Colonic mucosa (tissue), 4 donors: ENCODE measurements around the gene CACNG3. TPM values are rescaled to one million over a fixed set of nuclear protein-coding genes. Genes with fewer than 3 reads are reported as not detected.

ENCODE experiments used
- DNase-seq: peaks from one replicate; pipeline ENCODE4 v3.0.0-alpha.2; 2020
- H3K27ac ChIP-seq: fragments of 200-600 bp; one replicate; pipeline ENCODE4 v1.8.0; 2021
- H3K27me3 ChIP-seq: fragments of 200-600 bp; one replicate; pipeline ENCODE4 v1.8.0; 2021
- H3K36me3 ChIP-seq: fragments of 200-600 bp; one replicate; pipeline ENCODE4 v1.8.0; 2021
- H3K4me1 ChIP-seq: fragments of 200-600 bp; one replicate; pipeline ENCODE4 v1.8.0; 2021; ENCODE audit warnings: mild to moderate bottlenecking
- H3K4me3 ChIP-seq: fragments of 200-600 bp; one replicate; pipeline ENCODE4 v1.8.0; 2021
- H3K9ac ChIP-seq, 2 donors: one replicate each; pipeline ENCODE4 v1.7.0; 2013; ENCODE audit warnings: control low read depth in 2 of 2, low read depth in 2 of 2, low read length in 2 of 2
- H3K9me3 ChIP-seq: fragments of 200-600 bp; one replicate; pipeline ENCODE4 v1.8.0; 2021
- CTCF ChIP-seq: fragments of 200-600 bp; IDR thresholded peaks from one replicate; pipeline ENCODE4 v1.8.0; 2022; ENCODE audit warnings: antibody characterized with exemption, mild to moderate bottlenecking
- intact Hi-C: fragments of 100-400 bp; cut with DNase I; formaldehyde crosslinking; loops from one replicate; pipeline ENCODE4 v1.14.1; 2022
- total RNA-seq, 2 donors: library from RNA; stranded (reverse); fragmentation: NEBNext Ultra II Directional in 1 of 2; extraction: Animal tissue kit (Norgen Biotek cat#: 25700) in 1 of 2; gene quantifications; one replicate each; pipeline ENCODE4 v1.2.1, GENCODE V29; 2021
- donor health status: healthy.
- donor health status: DM: no; HTN: no; CAD: no.
- donor health status: DM: no; HTN: no; CAD: no.

The CACNG3 gene
- total RNA-seq, 2 donors from 2014 or later, result not detected

GRCh38 chr16:24279982-24280515 is 23.9 kb downstream of the CACNG3 start:
- H3K27ac ChIP-seq, result no peak overlapping the region
- intact Hi-C loops, result no loop called here
- H3K9me3 ChIP-seq, result no peaks in the 10 kb centered on the region
- no peaks in the 10 kb centered on the region for H3K36me3 ChIP-seq
- no peak for DNase-seq
- no peak overlapping the region for H3K9ac ChIP-seq
- H3K27me3 ChIP-seq, result no peaks in the 10 kb centered on the region
- TF ChIP-seq CTCF, result no peak
- H3K4me1 ChIP-seq, result no peaks in the 10 kb centered on the region
- H3K4me3 ChIP-seq, result no peak overlapping the region

GRCh38 chr16:24281466-24281865 is 25.3 kb downstream of the CACNG3 start:
- no peak for TF ChIP-seq CTCF
- Histone ChIP-seq H3K27ac (no peak overlapping the region), H3K27me3 (no peaks in the 10 kb centered on the region), H3K9ac (no peak overlapping the region), H3K4me3 (no peak overlapping the region), H3K9me3 (no peaks in the 10 kb centered on the region), H3K36me3 (no peaks in the 10 kb centered on the region), H3K4me1 (no peaks in the 10 kb centered on the region)
- no peak for DNase-seq
- intact Hi-C loops, result no loop called here

GRCh38 chr16:24282141-24282540 is 26.0 kb downstream of the CACNG3 start:
- intact Hi-C loops, result no loop called here
- no peak overlapping the region for H3K27ac ChIP-seq
- TF ChIP-seq CTCF, result no peak
- no peaks in the 10 kb centered on the region for H3K4me1 ChIP-seq
- no peak overlapping the region for H3K4me3 ChIP-seq
- H3K9me3 ChIP-seq, result no peaks in the 10 kb centered on the region
- H3K9ac ChIP-seq, result no peak overlapping the region
- DNase-seq, result no peak
- no peaks in the 10 kb centered on the region for H3K27me3 ChIP-seq
- H3K36me3 ChIP-seq, result no peaks in the 10 kb centered on the region

GRCh38 chr16:24286741-24287405 is 30.7 kb downstream of the CACNG3 start:
- no peak for TF ChIP-seq CTCF
- no peaks in the 10 kb centered on the region for H3K4me1 ChIP-seq
- H3K36me3 ChIP-seq, result no peaks in the 10 kb centered on the region
- H3K4me3 ChIP-seq, result no peak overlapping the region
- H3K9ac ChIP-seq, result no peak overlapping the region
- H3K27me3 ChIP-seq, result no peaks in the 10 kb centered on the region
- intact Hi-C loops, result no loop called here
- no peak for DNase-seq
- H3K9me3 ChIP-seq, result no peaks in the 10 kb centered on the region
- H3K27ac ChIP-seq, result no peak overlapping the region

GRCh38 chr16:24288516-24288915 is 32.4 kb downstream of the CACNG3 start:
- no peak for TF ChIP-seq CTCF
- no peaks in the 10 kb centered on the region for H3K36me3 ChIP-seq
- H3K27ac ChIP-seq, result no peak overlapping the region
- no peak overlapping the region for H3K9ac ChIP-seq
- no peak for DNase-seq
- H3K4me1 ChIP-seq, result no peaks in the 10 kb centered on the region
- no peaks in the 10 kb centered on the region for H3K9me3 ChIP-seq
- no peaks in the 10 kb centered on the region for H3K27me3 ChIP-seq
- H3K4me3 ChIP-seq, result no peak overlapping the region
- intact Hi-C loops, result no loop called here
